ENCODE data around the gene TRUB2. TPM values are rescaled to one million over a fixed set of nuclear protein-coding genes. Genes with fewer than 3 reads are reported as not detected.

Gene TRUB2
- total and polyA plus RNA-seq, 2 of the 13 experiments (the other 11 are each of a cell fraction or from before 2014, with no cell fraction given) = 22.3 to 41.2 TPM

- TF ChIP-seq ZNF616 (CRISPR knock-in tag; IDR thresholded peaks at IDR 0.05; ENCODE audit: low read depth) (no peak), ZNF12 (CRISPR knock-in tag; IDR thresholded peaks at IDR 0.05) (no peak), POLR2G (IDR thresholded peaks at IDR 0.05; ENCODE audit: low read depth, low read length) (peak; percentile 97), XRCC5 (optimal IDR thresholded peaks at IDR 0.05; ENCODE audit: low read length) (no peak), FOSL2 (CRISPR knock-in tag; IDR thresholded peaks at IDR 0.05) (peak; percentile 27; the same call in 1 of the 2 replicates), NAIF1 (CRISPR knock-in tag; IDR thresholded peaks at IDR 0.05; ENCODE audit: borderline replicate concordance) (no peak), RFXANK (CRISPR knock-in tag; IDR thresholded peaks at IDR 0.05) (no peak), HNRNPK (IDR thresholded peaks at IDR 0.05; ENCODE audit: low read depth, low read length, poor library complexity, severe bottlenecking) (no peak), SYNCRIP (IDR thresholded peaks at IDR 0.05; ENCODE audit: insufficient read depth, low read depth, low read length) (no peak), NCOA5 (CRISPR knock-in tag; IDR thresholded peaks at IDR 0.05) (no peak), FOXP1 (IDR thresholded peaks at IDR 0.05) (no peak), FOXP1 (CRISPR knock-in tag; IDR thresholded peaks at IDR 0.05) (no peak), DBP (CRISPR knock-in tag; IDR thresholded peaks at IDR 0.05; ENCODE audit: not compliant biosample characterization) (no peak), SRSF4 (IDR thresholded peaks at IDR 0.05; ENCODE audit: low read depth, low read length, poor library complexity, severe bottlenecking) (no peak), ZNF615 (CRISPR knock-in tag; IDR thresholded peaks at IDR 0.05; ENCODE audit: borderline replicate concordance) (no peak), MXI1 (IDR thresholded peaks at IDR 0.05; ENCODE audit: borderline replicate concordance, low read depth, low read length) (peak; percentile 82; the same call in 1 of the 3 replicates), ZFP62 (CRISPR knock-in tag; IDR thresholded peaks at IDR 0.05) (no peak), ZBTB43 (CRISPR knock-in tag; conservative IDR thresholded peaks at IDR 0.05) (no peak), ZNF343 (CRISPR knock-in tag; IDR thresholded peaks at IDR 0.05) (no peak), ZMYM4 (CRISPR knock-in tag; IDR thresholded peaks at IDR 0.05) (0 out of 2 replicates have a peak, but pooled peaks have one; percentile 17), ZNF766 (CRISPR knock-in tag; IDR thresholded peaks at IDR 0.05; ENCODE audit: borderline replicate concordance) (no peak; the same call in 1 of the 2 replicates), ZNF776 (CRISPR knock-in tag; IDR thresholded peaks at IDR 0.05) (peak; percentile 58; the same call in 1 of the 2 replicates), ATF5 (CRISPR knock-in tag; IDR thresholded peaks at IDR 0.05; ENCODE audit: low read depth) (no peak), SMAD9 (CRISPR knock-in tag; IDR thresholded peaks at IDR 0.05) (no peak), ZNF788 (CRISPR knock-in tag; IDR thresholded peaks at IDR 0.05; ENCODE audit: borderline replicate concordance) (no peak), KDM1A (CRISPR knock-in tag; IDR thresholded peaks at IDR 0.05) (no peak), ZNF281 (CRISPR knock-in tag; IDR thresholded peaks at IDR 0.05; ENCODE audit: borderline replicate concordance) (no peak), SMYD3 (CRISPR knock-in tag; IDR thresholded peaks at IDR 0.05) (no peak; the same call in 1 of the 2 replicates)
Measured at GRCh38 chr9:128276008-128276573, 46.2 kb downstream of the TRUB2 start, which contains the start of gene SWI5 (continued).
